Measurements from ENCODE around the gene FCGR3A.
"Not testable (repeated sequence)": the region's sequence is repeated elsewhere in the genome, so short reads cannot be mapped to it uniquely, and the experiment has no call there.

GRCh38 chr1:161594269-161594984 is 44.8 kb upstream of the FCGR3A start:
- TF ChIP-seq CTCF (optimal IDR thresholded peaks at IDR 0.05 in 1 of 3, IDR thresholded peaks at IDR 0.05 in 1 of 3, conservative IDR thresholded peaks at IDR 0.05 in 1 of 3; ENCODE audit: extremely low read depth in 1 of 3, insufficient read depth in 2 of 3, low read length in 3 of 3); EZH2 (IDR thresholded peaks at IDR 0.05; ENCODE audit: low read length): not testable (repeated sequence)

Measured in keratinocyte (primary cell).